ENCODE results near the gene RBM20.

GRCh38 chr10:110708776-110709443, 64.8 kb downstream of the RBM20 start:
- TF ChIP-seq EZH2phosphoT487 (IDR thresholded peaks at IDR 0.05; ENCODE audit: low read length) (no peak), EZH2 (optimal IDR thresholded peaks at IDR 0.05; ENCODE audit: low read depth, low read length) (no peak)
- TF ChIP-seq, protein P1, sequence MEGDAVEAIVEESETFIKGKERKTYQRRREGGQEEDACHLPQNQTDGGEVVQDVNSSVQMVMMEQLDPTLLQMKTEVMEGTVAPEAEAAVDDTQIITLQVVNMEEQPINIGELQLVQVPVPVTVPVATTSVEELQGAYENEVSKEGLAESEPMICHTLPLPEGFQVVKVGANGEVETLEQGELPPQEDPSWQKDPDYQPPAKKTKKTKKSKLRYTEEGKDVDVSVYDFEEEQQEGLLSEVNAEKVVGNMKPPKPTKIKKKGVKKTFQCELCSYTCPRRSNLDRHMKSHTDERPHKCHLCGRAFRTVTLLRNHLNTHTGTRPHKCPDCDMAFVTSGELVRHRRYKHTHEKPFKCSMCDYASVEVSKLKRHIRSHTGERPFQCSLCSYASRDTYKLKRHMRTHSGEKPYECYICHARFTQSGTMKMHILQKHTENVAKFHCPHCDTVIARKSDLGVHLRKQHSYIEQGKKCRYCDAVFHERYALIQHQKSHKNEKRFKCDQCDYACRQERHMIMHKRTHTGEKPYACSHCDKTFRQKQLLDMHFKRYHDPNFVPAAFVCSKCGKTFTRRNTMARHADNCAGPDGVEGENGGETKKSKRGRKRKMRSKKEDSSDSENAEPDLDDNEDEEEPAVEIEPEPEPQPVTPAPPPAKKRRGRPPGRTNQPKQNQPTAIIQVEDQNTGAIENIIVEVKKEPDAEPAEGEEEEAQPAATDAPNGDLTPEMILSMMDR (IDR thresholded peaks at IDR 0.05; ENCODE audit: low read length): no peak

Data from MM.1S (cell line).